SK-N-SH (cell line): Measurements from ENCODE around the gene CFAP43.

Experiments used
- ELF1 ChIP-seq: IDR thresholded peaks from 2 replicates; pipeline ENCODE4 v1.4.0; 2012
- EP300 ChIP-seq, 2 experiments: IDR thresholded peaks; 2 replicates each; pipeline versions ENCODE4 v1.4.0 to v1.6.1; 2012; ENCODE audit warnings: borderline replicate concordance in 1 of 2, low read depth in 1 of 2, low read length in 1 of 2
- JUND ChIP-seq: IDR thresholded peaks from 2 replicates; pipeline ENCODE4 v1.4.0; 2012
- RAD21 ChIP-seq: IDR thresholded peaks from 2 replicates; pipeline ENCODE4 v1.6.1; 2012; ENCODE audit warnings: mild to moderate bottlenecking, low read length
- YY1 ChIP-seq: IDR thresholded peaks from 2 replicates; pipeline ENCODE4 v1.4.0; 2012; ENCODE audit warnings: low read depth, mild to moderate bottlenecking
- TF ChIP-seq, protein P1 (sequence below): fragments of 200-600 bp; sonication (generic); IDR thresholded peaks from 2 replicates; pipeline ENCODE4 v1.6.1; 2017; ENCODE audit warnings: antibody characterized with exemption, mild to moderate bottlenecking, moderate library complexity
- TF ChIP-seq, protein P2 (sequence below): IDR thresholded peaks from 2 replicates; pipeline ENCODE4 v1.4.0; 2012; ENCODE audit warnings: low read depth
- TF ChIP-seq, protein P3 (sequence below): fragments of 150-350 bp; IDR thresholded peaks from 2 replicates; pipeline ENCODE4 v1.6.1; 2017; ENCODE audit warnings: antibody characterized with exemption, low read length, low read depth, borderline replicate concordance
- TF ChIP-seq, protein P4 (sequence below): IDR thresholded peaks from 2 replicates; pipeline ENCODE4; 2012

DNA sequence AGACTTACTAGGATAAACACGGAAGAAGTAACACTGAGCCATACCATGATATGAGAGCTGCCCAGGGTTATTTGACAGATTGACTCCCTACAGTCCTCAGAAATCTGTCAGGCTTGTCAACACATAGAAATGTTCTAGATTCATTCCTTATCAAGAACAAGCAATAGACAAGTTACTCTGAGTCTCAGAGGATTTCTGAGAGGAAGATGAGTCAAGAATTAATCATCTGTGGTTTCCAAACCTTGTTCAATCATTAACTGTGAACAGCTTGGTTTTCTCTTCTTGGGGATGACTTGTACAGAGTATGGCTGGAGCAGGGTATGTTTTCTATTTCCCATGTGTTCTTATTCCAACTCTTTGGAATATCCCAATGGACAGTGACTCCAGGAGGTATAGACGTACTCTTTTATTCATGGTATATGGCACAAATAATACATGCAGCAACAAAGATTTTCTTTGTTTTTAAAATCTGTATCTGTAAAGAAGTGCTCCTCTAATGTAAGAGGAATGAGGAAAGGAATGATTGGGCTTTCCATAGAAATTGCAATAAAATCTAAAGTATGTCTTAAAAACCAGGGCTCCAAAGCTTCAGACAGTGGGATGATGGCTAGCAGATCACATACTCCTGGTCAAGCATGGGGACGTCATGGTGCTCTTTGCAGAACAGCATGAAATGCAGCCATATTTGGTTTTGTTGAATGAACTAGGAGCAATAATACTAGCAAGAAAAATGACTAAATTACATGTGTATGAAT lies 122.1 kb downstream of the CFAP43 start:
- TF ChIP-seq, protein P1, sequence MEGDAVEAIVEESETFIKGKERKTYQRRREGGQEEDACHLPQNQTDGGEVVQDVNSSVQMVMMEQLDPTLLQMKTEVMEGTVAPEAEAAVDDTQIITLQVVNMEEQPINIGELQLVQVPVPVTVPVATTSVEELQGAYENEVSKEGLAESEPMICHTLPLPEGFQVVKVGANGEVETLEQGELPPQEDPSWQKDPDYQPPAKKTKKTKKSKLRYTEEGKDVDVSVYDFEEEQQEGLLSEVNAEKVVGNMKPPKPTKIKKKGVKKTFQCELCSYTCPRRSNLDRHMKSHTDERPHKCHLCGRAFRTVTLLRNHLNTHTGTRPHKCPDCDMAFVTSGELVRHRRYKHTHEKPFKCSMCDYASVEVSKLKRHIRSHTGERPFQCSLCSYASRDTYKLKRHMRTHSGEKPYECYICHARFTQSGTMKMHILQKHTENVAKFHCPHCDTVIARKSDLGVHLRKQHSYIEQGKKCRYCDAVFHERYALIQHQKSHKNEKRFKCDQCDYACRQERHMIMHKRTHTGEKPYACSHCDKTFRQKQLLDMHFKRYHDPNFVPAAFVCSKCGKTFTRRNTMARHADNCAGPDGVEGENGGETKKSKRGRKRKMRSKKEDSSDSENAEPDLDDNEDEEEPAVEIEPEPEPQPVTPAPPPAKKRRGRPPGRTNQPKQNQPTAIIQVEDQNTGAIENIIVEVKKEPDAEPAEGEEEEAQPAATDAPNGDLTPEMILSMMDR: no peak
- TF ChIP-seq, protein P2, sequence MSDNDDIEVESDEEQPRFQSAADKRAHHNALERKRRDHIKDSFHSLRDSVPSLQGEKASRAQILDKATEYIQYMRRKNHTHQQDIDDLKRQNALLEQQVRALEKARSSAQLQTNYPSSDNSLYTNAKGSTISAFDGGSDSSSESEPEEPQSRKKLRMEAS: no peak
- no peak for TF ChIP-seq RAD21
- TF ChIP-seq, protein P3, sequence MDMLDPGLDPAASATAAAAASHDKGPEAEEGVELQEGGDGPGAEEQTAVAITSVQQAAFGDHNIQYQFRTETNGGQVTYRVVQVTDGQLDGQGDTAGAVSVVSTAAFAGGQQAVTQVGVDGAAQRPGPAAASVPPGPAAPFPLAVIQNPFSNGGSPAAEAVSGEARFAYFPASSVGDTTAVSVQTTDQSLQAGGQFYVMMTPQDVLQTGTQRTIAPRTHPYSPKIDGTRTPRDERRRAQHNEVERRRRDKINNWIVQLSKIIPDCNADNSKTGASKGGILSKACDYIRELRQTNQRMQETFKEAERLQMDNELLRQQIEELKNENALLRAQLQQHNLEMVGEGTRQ: no peak
- TF ChIP-seq JUND: peak; percentile 48
- no peak for TF ChIP-seq YY1
- no peak for TF ChIP-seq ELF1
- TF ChIP-seq EP300 (IDR thresholded peaks at IDR 0.05; ENCODE audit: borderline replicate concordance in 1 of 2, low read depth in 1 of 2, low read length in 1 of 2): no peak
- TF ChIP-seq, protein P4, sequence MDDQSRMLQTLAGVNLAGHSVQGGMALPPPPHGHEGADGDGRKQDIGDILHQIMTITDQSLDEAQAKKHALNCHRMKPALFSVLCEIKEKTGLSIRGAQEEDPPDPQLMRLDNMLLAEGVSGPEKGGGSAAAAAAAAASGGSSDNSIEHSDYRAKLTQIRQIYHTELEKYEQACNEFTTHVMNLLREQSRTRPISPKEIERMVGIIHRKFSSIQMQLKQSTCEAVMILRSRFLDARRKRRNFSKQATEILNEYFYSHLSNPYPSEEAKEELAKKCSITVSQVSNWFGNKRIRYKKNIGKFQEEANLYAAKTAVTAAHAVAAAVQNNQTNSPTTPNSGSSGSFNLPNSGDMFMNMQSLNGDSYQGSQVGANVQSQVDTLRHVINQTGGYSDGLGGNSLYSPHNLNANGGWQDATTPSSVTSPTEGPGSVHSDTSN: peak; percentile 68
